ENCODE data around the gene RCOR1.

RCOR1 gene

GRCh38 chr14:102551995-102552705 lies 40.3 kb upstream of the RCOR1 start:
- no peak for TF ChIP-seq ZFX (IDR thresholded peaks at IDR 0.05; ENCODE audit: borderline replicate concordance)
- no peak for TF ChIP-seq CTCF (IDR thresholded peaks at IDR 0.05)
- H3K27ac ChIP-seq = no peak overlapping the region

GRCh38 chr14:102554821-102555819 lies 37.3 kb upstream of the RCOR1 start:
- no peak overlapping the region for H3K27ac ChIP-seq

GRCh38 chr14:102556098-102556677 lies 36.3 kb upstream of the RCOR1 start:
- TF ChIP-seq CTCF (IDR thresholded peaks at IDR 0.05) (no peak), ZFX (IDR thresholded peaks at IDR 0.05; ENCODE audit: borderline replicate concordance) (no peak)
- no peak overlapping the region for H3K27ac ChIP-seq

More at GRCh38 chr14:102554821-102555819, 37.3 kb upstream of the RCOR1 start:
- TF ChIP-seq CTCF (IDR thresholded peaks at IDR 0.05) = no peak
- no peak for TF ChIP-seq ZFX (IDR thresholded peaks at IDR 0.05; ENCODE audit: borderline replicate concordance)

- TF ChIP-seq ZFX (IDR thresholded peaks at IDR 0.05; ENCODE audit: borderline replicate concordance) (no peak), CTCF (IDR thresholded peaks at IDR 0.05) (no peak)
- no peak overlapping the region for H3K27ac ChIP-seq
Observed at GRCh38 chr14:102557434-102558226, 34.8 kb upstream of the RCOR1 start.

GRCh38 chr14:102558556-102558955 lies 33.9 kb upstream of the RCOR1 start:
- H3K27ac ChIP-seq = no peak overlapping the region
- no peak for TF ChIP-seq ZFX (IDR thresholded peaks at IDR 0.05; ENCODE audit: borderline replicate concordance)
- TF ChIP-seq CTCF (IDR thresholded peaks at IDR 0.05) = no peak

GRCh38 chr14:102560458-102561261 lies 31.8 kb upstream of the RCOR1 start:
- TF ChIP-seq ZFX (IDR thresholded peaks at IDR 0.05; ENCODE audit: borderline replicate concordance) (no peak), CTCF (IDR thresholded peaks at IDR 0.05) (no peak)
- no peak overlapping the region for H3K27ac ChIP-seq
